IMR-90 (cell line): ENCODE data around the gene B4GALNT1. TPM values are rescaled to one million over a fixed set of nuclear protein-coding genes. Genes with fewer than 3 reads are reported as not detected.

Experiments
- ATAC-seq: fragments of 200-7000 bp; cut with Tn5 transposase; 2 replicates; pipeline ENCODE4 v1.9.1; 2020; ENCODE audit warnings: low read depth, mild to moderate bottlenecking, moderate library complexity
- BruUV-seq: library from RNA; stranded (reverse); fragments of 400-500 nt; replicated peaks from 2 replicates; lab custom pipeline; 2021; lab: Mats Ljungman, UMichigan
- CTCF ChIA-PET: fragments of 300-600 bp; formaldehyde crosslinking; extraction: SDS; loops from one replicate; lab custom pipeline; 2021; ENCODE audit warnings: antibody characterized with exemption; lab: Yijun Ruan, JAX
- POLR2A ChIA-PET: fragments of 300-600 bp; sonication (Branson Sonifier 250); formaldehyde crosslinking; loops from one replicate; lab custom pipeline; 2022; ENCODE audit warnings: antibody characterized with exemption; ENCODE audit not compliant: unreplicated experiment; lab: Charles Lee
- DNase-seq: peaks from one replicate; pipeline ENCODE4 v3.0.0; 2013
- H2AFZ ChIP-seq: replicated peaks from 2 replicates; pipeline ENCODE3; 2013; ENCODE audit warnings: low read length, mild to moderate bottlenecking; ENCODE audit not compliant: poor library complexity
- H2AK5ac ChIP-seq: 2 replicates; pipeline ENCODE4 v1.6.1; 2013; ENCODE audit warnings: low read depth, low read length, inconsistent platforms
- H2AK9ac ChIP-seq: replicated peaks from 2 replicates; pipeline ENCODE3; 2013; ENCODE audit warnings: mild to moderate bottlenecking, low read depth, low read length, moderate library complexity; ENCODE audit not compliant: poor library complexity
- H2BK120ac ChIP-seq: 2 replicates; pipeline ENCODE4 v1.6.1; 2013; ENCODE audit warnings: low read depth, low read length, inconsistent platforms
- H2BK15ac ChIP-seq: 3 replicates; pipeline ENCODE4 v1.6.1; 2013; ENCODE audit warnings: low read depth, low read length, inconsistent platforms
- H2BK20ac ChIP-seq: 2 replicates; pipeline ENCODE4 v1.6.1; 2013; ENCODE audit warnings: low read depth, mild to moderate bottlenecking, inconsistent platforms, low read length, moderate library complexity
- H2BK5ac ChIP-seq: 2 replicates; pipeline ENCODE4 v1.6.1; 2013; ENCODE audit warnings: mild to moderate bottlenecking, low read depth, low read length, inconsistent platforms; ENCODE audit not compliant: poor library complexity, severe bottlenecking
- H3K14ac ChIP-seq: replicated peaks from 2 replicates; pipeline ENCODE4 v1.6.1; 2013; ENCODE audit warnings: low read depth, low read length, inconsistent platforms
- H3K18ac ChIP-seq: 2 replicates; pipeline ENCODE4 v1.6.1; 2013; ENCODE audit warnings: low read depth, low read length, control low read depth
- H3K23ac ChIP-seq: 2 replicates; pipeline ENCODE4 v1.6.1; 2013; ENCODE audit warnings: low read depth, low read length, inconsistent platforms
- H3K27ac ChIP-seq: 2 replicates; pipeline ENCODE4 v1.5.1; 2013; ENCODE audit warnings: mild to moderate bottlenecking, control low read depth, low read length; ENCODE audit not compliant: insufficient read depth
- H3K27me3 ChIP-seq: 2 replicates; pipeline ENCODE4 v1.6.1; 2013; ENCODE audit warnings: low read length; ENCODE audit not compliant: control insufficient read depth, insufficient read depth
- H3K36me3 ChIP-seq: 2 replicates; pipeline ENCODE4 v1.6.1; 2013; ENCODE audit warnings: low read length, mixed read lengths; ENCODE audit not compliant: control insufficient read depth, insufficient read depth
- H3K4ac ChIP-seq: 2 replicates; pipeline ENCODE4 v1.6.1; 2013; ENCODE audit warnings: low read depth, low read length, inconsistent platforms
- H3K4me1 ChIP-seq: 2 replicates; pipeline ENCODE4 v1.6.1; 2013; ENCODE audit warnings: low read length, mixed read lengths; ENCODE audit not compliant: control insufficient read depth, insufficient read depth
- H3K4me2 ChIP-seq: 2 replicates; pipeline ENCODE4 v1.6.1; 2013; ENCODE audit warnings: low read depth, mild to moderate bottlenecking, control low read depth, low read length, moderate library complexity
- H3K4me3 ChIP-seq: 2 replicates; pipeline ENCODE4 v1.5.1; 2013; ENCODE audit warnings: low read depth, mild to moderate bottlenecking, control low read depth, low read length, moderate library complexity; ENCODE audit not compliant: insufficient read depth
- H3K56ac ChIP-seq: 2 replicates; pipeline ENCODE4 v1.6.1; 2013; ENCODE audit warnings: low read length, inconsistent platforms; ENCODE audit not compliant: insufficient read depth; ENCODE audit errors: extremely low read depth
- H3K79me1 ChIP-seq, 2 experiments: 2 replicates each; pipeline ENCODE4 v1.6.1; 2013; ENCODE audit warnings: low read length in 2 of 2, inconsistent platforms in 1 of 2, low read depth in 1 of 2
- H3K9ac ChIP-seq: 2 replicates; pipeline ENCODE4 v1.6.1; 2013; ENCODE audit warnings: low read depth, low read length, control low read depth
- H3K9me1 ChIP-seq: 2 replicates; pipeline ENCODE4 v1.6.1; 2013; ENCODE audit warnings: low read length, inconsistent platforms; ENCODE audit not compliant: insufficient read depth
- H3K9me3 ChIP-seq: 2 replicates; pipeline ENCODE4 v1.6.1; 2013; ENCODE audit warnings: low read length; ENCODE audit not compliant: control insufficient read depth, insufficient read depth
- H4K20me1 ChIP-seq: 2 replicates; pipeline ENCODE4 v1.6.1; 2013; ENCODE audit warnings: low read length, inconsistent platforms; ENCODE audit not compliant: insufficient read depth
- H4K5ac ChIP-seq: 2 replicates; pipeline ENCODE4 v1.6.1; 2013; ENCODE audit warnings: mild to moderate bottlenecking, low read depth, low read length, control low read depth
- H4K8ac ChIP-seq, 2 experiments: 2 replicates each; pipeline ENCODE4 v1.6.1; 2013; ENCODE audit warnings: low read depth in 2 of 2, low read length in 2 of 2, control low read depth in 1 of 2, inconsistent platforms in 1 of 2
- H4K91ac ChIP-seq: 2 replicates; pipeline ENCODE4 v1.6.1; 2013; ENCODE audit warnings: low read depth, low read length, inconsistent platforms; ENCODE audit not compliant: insufficient read depth
- BHLHE40 ChIP-seq: fragments of 150-350 bp; IDR thresholded peaks from 2 replicates; pipeline ENCODE4 v1.6.1; 2016; ENCODE audit warnings: mild to moderate bottlenecking, low read depth, low read length
- CEBPB ChIP-seq: IDR thresholded peaks from 2 replicates; pipeline ENCODE4 v1.6.1; 2012; ENCODE audit warnings: low read depth, low read length, improper control_type of control experiment
- CHD1 ChIP-seq: IDR thresholded peaks from 2 replicates; pipeline ENCODE4 v1.6.1; 2012; ENCODE audit warnings: low read depth, low read length, improper control_type of control experiment
- FOS ChIP-seq: fragments of 150-350 bp; IDR thresholded peaks from 2 replicates; pipeline ENCODE4 v1.6.1; 2016; ENCODE audit warnings: low read depth, low read length
- MAFK ChIP-seq: IDR thresholded peaks from 2 replicates; pipeline ENCODE4 v1.6.1; 2012; ENCODE audit warnings: low read depth, low read length, improper control_type of control experiment
- MXI1 ChIP-seq: IDR thresholded peaks from 2 replicates; pipeline ENCODE4 v1.6.1; 2012; ENCODE audit warnings: low read depth, mild to moderate bottlenecking, low read length, moderate library complexity, borderline replicate concordance
- NFE2L2 ChIP-seq: fragments of 150-350 bp; IDR thresholded peaks from 2 replicates; pipeline ENCODE4 v1.6.1; 2016; ENCODE audit warnings: low read depth, mild to moderate bottlenecking, low read length
- RAD21 ChIP-seq: IDR thresholded peaks from 2 replicates; pipeline ENCODE4 v1.6.1; 2012; ENCODE audit warnings: low read length, improper control_type of control experiment
- RFX5 ChIP-seq: IDR thresholded peaks from 2 replicates; pipeline ENCODE4 v1.8.0; 2012; ENCODE audit warnings: low read depth, mild to moderate bottlenecking, low read length, moderate library complexity
- SMC3 ChIP-seq: fragments of 150-350 bp; IDR thresholded peaks from 2 replicates; pipeline ENCODE4 v1.6.1; 2016; ENCODE audit warnings: low read depth, mild to moderate bottlenecking, antibody characterized with exemption, low read length, moderate library complexity
- WGBS, 2 experiments: methylation state at CpG; one replicate each; pipeline versions ENCODE4 v1.1.5 to v1.1.7; 2013; ENCODE audit warnings: missing lambda C conversion rate in 2 of 2; ENCODE audit not compliant: insufficient read length in 1 of 2; ENCODE audit errors: extremely low coverage in 2 of 2; 5-methylcytosine and 5-hydroxymethylcytosine counted together
- dilution Hi-C: fragments of 300-500 bp; cut with HindIII; formaldehyde crosslinking; loops from one replicate; pipeline ENCODE4 v1.14.3; 2018; ENCODE audit warnings: low sequenced_read_pairs; ENCODE audit not compliant: unreplicated experiment
- in situ Hi-C: fragments of 300-500 bp; cut with MboI; formaldehyde crosslinking; loops from 3 replicates; pipeline ENCODE4 v1.14.3; 2019; ENCODE audit warnings: low sequenced_read_pairs, inconsistent platforms, mixed read lengths
- intact Hi-C: fragments of 100-400 bp; cut with micrococcal nuclease; formaldehyde crosslinking; loops from 2 replicates; pipeline ENCODE4 v1.10.0; 2022
- polyA plus RNA-seq, 3 experiments: library from polyadenylated mRNA; depleted of rRNA; stranded (reverse); fragments of >200 nt; gene quantifications; 2 replicates each; pipeline ENCODE4 v1.2.3, GENCODE V29; 2012; ENCODE audit warnings: low replicate concordance in 1 of 3
- total RNA-seq: library from RNA; depleted of rRNA; stranded (reverse); fragments of >200 nt; gene quantifications from 2 replicates; pipeline ENCODE4 v1.2.3, GENCODE V29; 2012

Gene B4GALNT1
- total and polyA plus RNA-seq, 2 of the 4 experiments (the other 2 are of a cell fraction) = 0.18 to 0.62 TPM

- intact Hi-C loops (no loop called here), dilution Hi-C loops (no loop called here), in situ Hi-C loops (no loop called here)
- no peak for ATAC-seq
- POLR2A ChIA-PET = no interaction called here
- CTCF ChIA-PET = interaction anchor here (1.1 to 1.5 kb wide), 2 partner anchors 9 to 58 kb away, joined by 4 to 5 read pairs; partner anchors contain the start of gene B4GALNT1
- Histone ChIP-seq H4K8ac (no peak overlapping the region), H3K9ac (no peak overlapping the region), H3K9me1 (no peaks in the 10 kb centered on the region), H2AK5ac (no peak overlapping the region), H3K14ac (no peak overlapping the region), H3K56ac (no peak overlapping the region), H3K27me3 (peaks cover 23% of the 10 kb centered on the region), H3K79me1 (no peaks in the 10 kb centered on the region), H3K4me3 (no peak overlapping the region), H2BK20ac (no peak overlapping the region), H4K91ac (no peak overlapping the region), H2AK9ac (no peak overlapping the region), H3K4ac (no peak overlapping the region), H2AFZ (no peak overlapping the region), H3K4me1 (no peaks in the 10 kb centered on the region), H4K5ac (no peak overlapping the region), H3K36me3 (no peaks in the 10 kb centered on the region), H3K18ac (no peak overlapping the region), H3K27ac (no peak overlapping the region), H4K20me1 (no peaks in the 10 kb centered on the region), H2BK120ac (no peak overlapping the region), H2BK15ac (no peak overlapping the region), H3K23ac (no peak overlapping the region), H3K9me3 (peaks cover 4% of the 10 kb centered on the region; the same call in 1 of the 2 replicates), H2BK5ac (no peak overlapping the region), H3K4me2 (no peak overlapping the region)
- no TSS peak for BruUV-seq
- 29% methylated on average over 4 of the region's 5 CpGs; no CpG with 5 or more reads in 1 of the 2 experiments for WGBS, 2 experiments
- TF ChIP-seq RAD21 (no peak), CEBPB (no peak), RFX5 (no peak), NFE2L2 (no peak), CHD1 (no peak), FOS (no peak), SMC3 (no peak), MXI1 (no peak), BHLHE40 (no peak), MAFK (no peak)
- DNase-seq = no peak
Measured at GRCh38 chr12:57641699-57642442, 8.9 kb upstream of the B4GALNT1 start.
